BLaER1 (cell line): ENCODE results near the gene SFT2D3.

Source experiments
- H3K27ac ChIP-seq: shearing (Covaris generic); formaldehyde crosslinking; 2 replicates; pipeline ENCODE4 v1.8.1; 2022
- H3K27me3 ChIP-seq: shearing (Covaris generic); formaldehyde crosslinking; 2 replicates; pipeline ENCODE4 v1.8.1; 2022
- H3K36me3 ChIP-seq: shearing (Covaris generic); formaldehyde crosslinking; 2 replicates; pipeline ENCODE4 v1.8.1; 2022
- H3K4me1 ChIP-seq: shearing (Covaris generic); formaldehyde crosslinking; 2 replicates; pipeline ENCODE4 v1.8.1; 2022
- H3K4me2 ChIP-seq: shearing (Covaris generic); formaldehyde crosslinking; 2 replicates; pipeline ENCODE4 v1.8.1; 2022
- H3K4me3 ChIP-seq: shearing (Covaris generic); formaldehyde crosslinking; 2 replicates; pipeline ENCODE4 v1.8.1; 2022
- H3K9ac ChIP-seq: shearing (Covaris generic); formaldehyde crosslinking; 2 replicates; pipeline ENCODE4 v1.8.1; 2022
- H3K9me3 ChIP-seq: shearing (Covaris generic); formaldehyde crosslinking; 2 replicates; pipeline ENCODE4 v1.8.1; 2022
- H4K20me1 ChIP-seq: shearing (Covaris generic); formaldehyde crosslinking; 2 replicates; pipeline ENCODE4 v1.8.1; 2022
- Cebpa-rat ChIP-seq: shearing (Covaris generic); IDR thresholded peaks from 2 replicates; pipeline ENCODE4 v1.8.1; 2022

SFT2D3 gene

GRCh38 chr2:127664065-127664894, 37.0 kb upstream of the SFT2D3 start:
- no peak for TF ChIP-seq Cebpa-rat
- peaks cover 45% of the 10 kb centered on the region for H3K27me3 ChIP-seq
- 0 out of 2 replicates have a peak overlapping the region, but pooled peaks have one; percentile 22 for H3K4me3 ChIP-seq
- peaks cover 37% of the 10 kb centered on the region for H3K9me3 ChIP-seq
- H3K9ac ChIP-seq, result no peak overlapping the region
- H3K27ac ChIP-seq, result no peak overlapping the region
- H3K4me1 ChIP-seq, result peaks cover 9% of the 10 kb centered on the region
- no peak overlapping the region for H3K4me2 ChIP-seq
- peaks cover 17% of the 10 kb centered on the region; the same call in 1 of the 2 replicates for H3K36me3 ChIP-seq
- H4K20me1 ChIP-seq, result peaks cover 33% of the 10 kb centered on the region

DNA sequence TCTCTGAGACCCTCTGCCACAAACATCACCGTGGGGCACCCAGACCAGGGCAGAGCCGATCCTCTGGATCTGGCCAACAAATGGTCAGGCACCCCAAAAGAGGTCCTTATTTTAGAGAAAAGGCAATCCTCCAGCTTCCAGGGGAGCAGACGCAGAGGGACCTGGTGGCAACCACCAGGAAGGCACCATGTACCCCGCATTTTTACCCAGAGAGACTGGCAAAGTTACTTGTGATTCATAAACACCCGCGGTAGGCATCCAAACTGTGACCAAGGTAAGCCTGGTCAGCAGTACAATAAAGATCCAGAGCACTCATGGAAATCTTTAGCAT, 36.4 kb upstream of the SFT2D3 start:
- 0 out of 2 replicates have a peak overlapping the region, but pooled peaks have one; percentile 22 for H3K4me3 ChIP-seq

DNA sequence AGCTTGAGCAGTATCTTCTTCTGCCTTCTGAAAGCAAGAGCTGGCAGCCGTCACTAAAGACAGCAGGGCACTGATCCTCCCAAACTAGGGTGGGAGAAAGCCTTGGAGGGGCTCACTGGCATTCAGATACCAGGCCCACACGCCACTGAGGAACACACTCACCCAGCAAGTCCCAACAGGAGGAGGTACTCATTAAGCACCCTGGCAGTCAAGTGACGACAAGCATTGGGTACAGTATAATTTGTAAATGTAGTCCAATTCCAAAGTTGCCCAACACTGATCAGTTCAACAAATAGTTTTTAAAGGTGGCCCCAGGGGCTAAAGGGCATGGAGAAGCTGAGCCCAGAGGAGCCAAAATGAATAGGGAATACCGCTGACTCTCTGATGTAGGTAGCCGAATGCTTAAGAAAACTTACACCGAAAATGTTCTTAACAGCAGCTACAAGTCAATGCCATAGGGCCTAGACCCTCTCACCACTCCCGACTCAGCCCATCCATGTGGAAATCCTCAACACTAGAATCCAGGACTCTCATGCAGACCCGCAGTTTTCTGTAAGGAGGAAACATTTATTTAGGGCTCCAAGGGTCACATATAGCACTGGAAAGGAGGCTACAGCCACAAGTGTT, 35.9 kb upstream of the SFT2D3 start:
- Histone ChIP-seq H4K20me1 (peaks cover 33% of the 10 kb centered on the region), H3K27ac (no peak overlapping the region), H3K4me2 (no peak overlapping the region), H3K4me1 (no peaks in the 10 kb centered on the region), H3K27me3 (peaks cover 45% of the 10 kb centered on the region), H3K9ac (no peak overlapping the region), H3K4me3 (no peak overlapping the region), H3K36me3 (peaks cover 13% of the 10 kb centered on the region; the same call in 1 of the 2 replicates), H3K9me3 (peaks cover 30% of the 10 kb centered on the region)
- no peak for TF ChIP-seq Cebpa-rat

More for the DNA sequence above, 36.4 kb upstream of the SFT2D3 start:
- H3K27me3 ChIP-seq, result peaks cover 45% of the 10 kb centered on the region
- H3K9me3 ChIP-seq, result peaks cover 35% of the 10 kb centered on the region
- peaks cover 17% of the 10 kb centered on the region; the same call in 1 of the 2 replicates for H3K36me3 ChIP-seq
- H4K20me1 ChIP-seq, result peaks cover 33% of the 10 kb centered on the region
- TF ChIP-seq Cebpa-rat, result no peak
- H3K9ac ChIP-seq, result no peak overlapping the region
- no peak overlapping the region for H3K27ac ChIP-seq
- no peak overlapping the region for H3K4me2 ChIP-seq
- H3K4me1 ChIP-seq, result peaks cover 3% of the 10 kb centered on the region

GRCh38 chr2:127669056-127669455, 32.2 kb upstream of the SFT2D3 start:
- no peak for TF ChIP-seq Cebpa-rat
- peaks cover 46% of the 10 kb centered on the region for H4K20me1 ChIP-seq
- no peak overlapping the region for H3K4me2 ChIP-seq
- H3K9me3 ChIP-seq, result peaks cover 22% of the 10 kb centered on the region
- no peak overlapping the region for H3K9ac ChIP-seq
- H3K4me3 ChIP-seq, result no peak overlapping the region
- H3K36me3 ChIP-seq, result 0 out of 2 replicates have a peak, but pooled peaks cover 8% of the 10 kb centered on the region
- peaks cover 46% of the 10 kb centered on the region for H3K27me3 ChIP-seq
- peaks cover 10% of the 10 kb centered on the region for H3K4me1 ChIP-seq
- no peak overlapping the region for H3K27ac ChIP-seq

- Histone ChIP-seq H3K4me2 (no peak overlapping the region), H3K4me3 (no peak overlapping the region), H4K20me1 (peaks cover 41% of the 10 kb centered on the region), H3K27ac (no peak overlapping the region), H3K4me1 (peaks cover 18% of the 10 kb centered on the region), H3K9me3 (peaks cover 9% of the 10 kb centered on the region), H3K36me3 (no peaks in the 10 kb centered on the region), H3K9ac (no peak overlapping the region), H3K27me3 (peaks cover 44% of the 10 kb centered on the region)
- no peak for TF ChIP-seq Cebpa-rat
These were observed 31.0 kb upstream of the SFT2D3 start for GRCh38 chr2:127670055-127670956.

DNA sequence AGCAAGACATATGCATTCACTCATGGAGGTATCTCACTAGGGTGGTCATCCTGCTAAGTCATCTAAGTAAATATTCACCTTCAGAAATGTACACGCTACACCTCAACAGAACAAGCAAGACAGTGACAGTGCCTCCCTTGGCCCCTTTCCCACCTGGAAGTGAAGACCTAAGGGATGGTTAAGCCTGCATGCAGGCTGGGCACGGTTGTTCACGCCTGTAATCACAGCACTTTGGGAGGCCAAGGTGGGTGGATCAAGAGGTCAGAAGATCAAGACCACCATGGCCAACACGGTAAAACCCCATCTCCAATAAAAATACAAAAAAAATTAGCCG, 30.4 kb upstream of the SFT2D3 start:
- Histone ChIP-seq H4K20me1 (peaks cover 40% of the 10 kb centered on the region), H3K27me3 (peaks cover 44% of the 10 kb centered on the region), H3K4me1 (peaks cover 23% of the 10 kb centered on the region), H3K27ac (no peak overlapping the region), H3K9ac (no peak overlapping the region), H3K4me3 (no peak overlapping the region), H3K4me2 (no peak overlapping the region), H3K9me3 (peaks cover 4% of the 10 kb centered on the region; the same call in 1 of the 2 replicates), H3K36me3 (no peaks in the 10 kb centered on the region)
- TF ChIP-seq Cebpa-rat, result no peak

- Histone ChIP-seq H3K27ac (no peak overlapping the region), H4K20me1 (peaks cover 45% of the 10 kb centered on the region), H3K9ac (no peak overlapping the region), H3K4me2 (no peak overlapping the region), H3K4me1 (peaks cover 26% of the 10 kb centered on the region), H3K4me3 (no peak overlapping the region), H3K9me3 (peaks cover 4% of the 10 kb centered on the region; the same call in 1 of the 2 replicates), H3K36me3 (no peaks in the 10 kb centered on the region), H3K27me3 (peaks cover 44% of the 10 kb centered on the region)
- TF ChIP-seq Cebpa-rat, result no peak
These were observed 29.6 kb upstream of the SFT2D3 start for GRCh38 chr2:127671557-127672302.

DNA sequence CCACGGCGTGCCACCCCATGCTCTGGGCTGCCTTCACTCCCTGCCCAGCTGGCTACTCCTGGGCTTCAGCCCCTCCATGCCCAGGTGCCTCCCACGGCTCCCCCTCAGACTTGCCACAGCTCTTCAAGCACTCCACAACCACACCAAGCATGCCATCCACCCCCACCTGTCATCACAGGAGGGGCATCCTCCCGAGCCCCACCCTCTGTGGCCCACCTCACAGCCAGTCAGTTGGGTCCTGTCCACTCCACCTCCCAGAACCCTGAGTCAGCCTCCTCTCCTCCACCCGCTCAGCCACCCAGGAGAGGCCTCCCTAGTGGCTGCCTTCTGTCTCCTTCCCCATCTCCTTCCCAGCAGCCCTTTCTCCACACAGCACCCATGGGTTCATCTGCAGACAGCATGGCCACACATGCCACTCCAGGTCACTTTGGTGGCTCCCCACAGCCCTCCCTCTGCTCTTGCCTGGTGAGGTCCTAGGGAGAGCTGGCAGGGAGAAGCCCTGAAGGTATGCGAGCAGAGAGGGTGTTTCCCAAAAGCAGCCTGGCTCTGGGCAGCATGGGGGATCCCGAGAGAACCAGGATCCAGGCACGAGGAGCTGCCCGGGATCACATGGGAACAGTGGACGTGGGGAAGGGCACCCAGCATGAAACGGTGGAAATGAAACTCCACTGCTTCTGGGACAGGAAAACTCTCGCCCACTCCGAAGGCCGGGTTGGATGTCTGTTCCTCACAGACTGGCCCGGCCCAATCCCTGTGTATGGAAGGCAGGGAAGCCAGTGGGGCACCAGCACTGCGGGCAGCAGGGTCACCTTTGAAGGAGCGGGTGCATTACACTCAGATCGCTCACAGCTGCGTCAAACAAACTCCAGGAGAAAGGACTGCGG, 28.7 kb upstream of the SFT2D3 start:
- no peaks in the 10 kb centered on the region for H3K36me3 ChIP-seq
- peaks cover 52% of the 10 kb centered on the region for H4K20me1 ChIP-seq
- peaks cover 4% of the 10 kb centered on the region; the same call in 1 of the 2 replicates for H3K9me3 ChIP-seq
- no peak overlapping the region for H3K4me3 ChIP-seq
- H3K9ac ChIP-seq, result no peak overlapping the region
- peaks cover 26% of the 10 kb centered on the region for H3K4me1 ChIP-seq
- peaks cover 49% of the 10 kb centered on the region for H3K27me3 ChIP-seq
- no peak for TF ChIP-seq Cebpa-rat
- H3K27ac ChIP-seq, result no peak overlapping the region
- no peak overlapping the region for H3K4me2 ChIP-seq
